Neuron (in vitro differentiated cells): Measurements from ENCODE around the gene CDK5RAP1.

Experiments
- H2AFZ ChIP-seq: one replicate; pipeline ENCODE4 v1.6.1; 2013; ENCODE audit warnings: low read depth, mild to moderate bottlenecking, inconsistent platforms, low read length, moderate library complexity
- H3K27me3 ChIP-seq: one replicate; pipeline ENCODE4 v1.6.1; 2013; ENCODE audit warnings: low read length; ENCODE audit not compliant: insufficient read depth
- H3K36me3 ChIP-seq: one replicate; pipeline ENCODE4 v1.6.1; 2013; ENCODE audit warnings: low read length; ENCODE audit not compliant: insufficient read depth
- H3K4me1 ChIP-seq: one replicate; pipeline ENCODE4 v1.6.1; 2013; ENCODE audit warnings: low read length; ENCODE audit not compliant: insufficient read depth
- H3K4me3 ChIP-seq: 2 replicates; pipeline ENCODE4 v1.5.1; 2013; ENCODE audit warnings: mild to moderate bottlenecking, low read length, moderate library complexity
- H3K9me3 ChIP-seq: one replicate; pipeline ENCODE4 v1.6.1; 2013; ENCODE audit warnings: low read length

The CDK5RAP1 gene

DNA sequence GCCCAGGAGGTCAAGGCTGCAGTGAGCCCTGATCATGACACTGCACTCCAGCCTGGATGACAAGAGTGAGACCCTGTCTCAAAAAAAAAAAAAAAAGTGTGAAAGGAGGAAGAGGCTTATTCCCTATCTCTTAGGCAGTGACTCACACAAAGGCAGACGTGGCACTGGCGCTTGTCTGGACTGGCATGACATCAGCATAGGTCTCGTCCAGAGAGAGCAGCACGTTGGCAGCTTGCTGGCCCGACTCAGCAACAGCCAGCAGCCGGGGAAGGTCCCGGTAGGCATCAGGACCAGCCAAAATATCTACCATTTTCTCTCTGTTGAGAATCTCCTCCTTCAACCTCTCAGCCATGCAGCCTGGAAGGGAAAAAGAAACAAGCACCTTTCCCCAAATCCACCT lies 14.1 kb downstream of the CDK5RAP1 start:
- no peaks in the 10 kb centered on the region for H3K27me3 ChIP-seq
- no peaks in the 10 kb centered on the region for H3K9me3 ChIP-seq
- no peaks in the 10 kb centered on the region for H3K4me1 ChIP-seq
- no peak overlapping the region for H3K4me3 ChIP-seq
- peaks cover 55% of the 10 kb centered on the region for H3K36me3 ChIP-seq
- no peak overlapping the region for H2AFZ ChIP-seq

DNA sequence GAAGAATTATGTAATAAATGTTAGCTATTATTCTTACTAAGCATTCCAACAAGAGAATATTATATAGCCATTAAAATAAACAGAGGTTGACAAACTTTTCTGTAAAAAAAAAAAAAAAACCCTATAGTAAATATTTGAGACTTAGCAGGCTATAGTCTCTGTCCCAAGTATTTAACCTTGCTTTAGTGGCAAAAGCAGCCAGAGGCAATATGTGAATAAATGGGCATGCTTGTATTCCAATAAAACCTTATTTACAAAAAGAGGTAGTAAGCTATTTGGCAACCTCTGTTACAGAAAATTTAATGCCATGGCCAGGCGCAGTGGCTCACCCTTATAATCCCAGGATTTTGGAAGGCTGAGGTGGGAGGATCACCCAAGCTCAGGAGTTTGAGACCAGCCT lies 14.6 kb downstream of the CDK5RAP1 start:
- Histone ChIP-seq H3K4me3 (no peak overlapping the region), H3K27me3 (no peaks in the 10 kb centered on the region), H3K36me3 (peaks cover 54% of the 10 kb centered on the region), H3K4me1 (no peaks in the 10 kb centered on the region), H3K9me3 (no peaks in the 10 kb centered on the region), H2AFZ (no peak overlapping the region)

DNA sequence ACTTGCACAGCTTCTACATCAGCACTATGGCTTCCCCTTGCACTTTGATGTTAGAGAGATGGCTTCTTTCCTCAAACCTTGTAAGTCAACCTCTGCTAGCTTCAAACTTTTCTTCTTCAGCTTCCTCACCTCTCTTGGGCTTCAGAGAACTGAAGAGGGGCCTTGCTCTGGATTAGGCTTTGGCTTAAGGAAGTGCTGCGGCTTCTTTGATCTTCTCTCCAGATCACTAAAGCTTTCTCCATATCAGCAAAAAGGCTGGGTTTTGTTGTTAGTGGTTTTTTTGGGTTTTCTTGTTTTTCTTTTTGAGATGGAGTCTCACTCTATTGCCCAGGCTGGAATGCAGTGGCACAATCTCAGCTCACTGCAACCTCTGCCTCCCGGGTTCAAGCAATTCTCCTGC lies 24.0 kb downstream of the CDK5RAP1 start:
- H3K4me3 ChIP-seq, result no peak overlapping the region
- no peaks in the 10 kb centered on the region for H3K4me1 ChIP-seq
- peaks cover 4% of the 10 kb centered on the region for H3K9me3 ChIP-seq
- no peaks in the 10 kb centered on the region for H3K27me3 ChIP-seq
- peaks cover 72% of the 10 kb centered on the region for H3K36me3 ChIP-seq
- H2AFZ ChIP-seq, result no peak overlapping the region

DNA sequence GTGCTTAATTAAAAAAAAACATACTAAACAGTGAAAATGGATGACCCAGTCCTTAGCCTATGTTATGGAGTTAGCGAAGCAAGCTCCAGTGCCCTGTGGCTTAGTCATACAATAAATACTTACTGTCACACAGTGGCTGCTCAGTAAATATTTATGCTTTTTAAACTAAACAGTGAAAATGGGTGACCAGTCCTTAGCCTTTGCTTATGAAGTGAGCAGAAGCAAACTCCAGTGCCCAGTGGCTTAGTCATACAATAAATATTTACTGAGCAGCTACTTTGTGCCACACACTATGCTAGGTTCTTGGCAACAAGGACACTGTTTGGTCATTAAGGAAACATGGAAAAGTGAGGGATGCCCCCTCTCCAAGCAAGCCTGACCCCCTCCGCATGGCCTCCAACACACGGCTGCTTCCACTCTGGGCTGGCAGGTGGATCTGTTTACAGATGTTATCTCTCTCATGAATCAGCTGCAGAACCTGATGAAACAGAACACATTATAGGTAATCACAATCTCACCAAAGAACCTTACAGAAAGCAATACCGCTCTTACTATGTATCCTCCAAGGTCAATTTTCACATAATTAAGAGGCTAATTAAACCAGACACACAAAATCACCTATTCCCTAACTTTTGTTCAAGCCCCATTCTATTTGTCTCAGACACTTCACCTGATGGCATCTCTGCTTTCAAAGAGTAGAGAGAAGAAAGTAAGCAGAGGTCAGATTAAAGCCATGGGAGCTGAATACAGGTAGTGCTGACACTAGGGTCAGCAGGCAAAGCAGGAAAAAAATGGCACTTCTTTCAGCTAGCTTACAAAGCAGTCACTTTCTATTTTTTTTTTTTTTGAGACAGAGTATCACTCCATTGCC lies 27.3 kb downstream of the CDK5RAP1 start:
- H3K36me3 ChIP-seq, result peaks cover 75% of the 10 kb centered on the region
- H2AFZ ChIP-seq, result no peak overlapping the region
- no peak overlapping the region for H3K4me3 ChIP-seq

DNA sequence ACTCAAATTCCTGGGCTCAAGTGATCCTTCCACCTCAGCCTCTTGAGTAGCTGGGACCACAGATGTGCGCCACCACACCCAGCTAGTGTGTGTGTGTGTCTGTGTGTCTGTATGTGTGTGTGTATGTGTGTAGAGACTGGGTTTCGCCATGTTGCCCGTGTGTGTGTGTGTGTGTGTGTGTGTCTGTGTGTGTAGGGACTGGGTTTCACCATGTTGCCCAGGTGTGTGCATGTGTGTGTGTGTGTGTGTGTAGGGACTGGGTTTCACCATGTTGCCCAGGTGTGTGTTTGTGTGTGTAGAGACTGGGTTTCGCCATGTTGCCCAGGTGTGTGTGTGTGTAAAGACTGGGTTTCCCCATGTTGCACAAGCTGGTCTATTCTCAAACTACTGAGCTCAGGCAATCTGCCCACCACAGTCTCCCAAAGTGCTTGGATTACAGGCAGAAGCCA lies 28.3 kb downstream of the CDK5RAP1 start:
- Histone ChIP-seq H3K9me3 (peaks cover 3% of the 10 kb centered on the region), H3K27me3 (no peaks in the 10 kb centered on the region), H3K4me3 (no peak overlapping the region), H2AFZ (no peak overlapping the region), H3K36me3 (peaks cover 69% of the 10 kb centered on the region), H3K4me1 (no peaks in the 10 kb centered on the region)

More for the DNA sequence above, 27.3 kb downstream of the CDK5RAP1 start:
- Histone ChIP-seq H3K4me1 (no peaks in the 10 kb centered on the region), H3K9me3 (peaks cover 4% of the 10 kb centered on the region), H3K27me3 (no peaks in the 10 kb centered on the region)

DNA sequence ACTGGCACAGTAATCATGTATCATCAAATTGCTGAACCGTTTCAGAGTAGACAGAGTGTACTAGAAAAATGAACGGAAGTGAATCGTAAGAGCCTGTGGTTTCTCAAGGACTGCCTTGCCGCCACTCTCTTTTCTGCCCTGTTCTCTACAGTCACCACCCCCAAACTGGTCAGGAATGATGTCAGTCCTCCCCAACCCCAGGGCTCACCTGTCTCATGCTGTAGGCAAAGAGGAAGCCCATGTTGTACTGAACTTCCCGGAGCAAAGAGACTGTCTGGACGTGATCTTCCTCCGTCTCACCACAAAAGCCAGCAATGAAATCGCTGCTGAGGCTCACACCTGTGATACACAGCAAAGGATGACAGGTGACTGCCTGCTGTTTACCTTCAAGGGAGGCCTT lies 31.0 kb downstream of the CDK5RAP1 start:
- Histone ChIP-seq H3K36me3 (peaks cover 75% of the 10 kb centered on the region), H3K4me3 (no peak overlapping the region), H2AFZ (no peak overlapping the region), H3K9me3 (no peaks in the 10 kb centered on the region), H3K27me3 (no peaks in the 10 kb centered on the region), H3K4me1 (no peaks in the 10 kb centered on the region)

DNA sequence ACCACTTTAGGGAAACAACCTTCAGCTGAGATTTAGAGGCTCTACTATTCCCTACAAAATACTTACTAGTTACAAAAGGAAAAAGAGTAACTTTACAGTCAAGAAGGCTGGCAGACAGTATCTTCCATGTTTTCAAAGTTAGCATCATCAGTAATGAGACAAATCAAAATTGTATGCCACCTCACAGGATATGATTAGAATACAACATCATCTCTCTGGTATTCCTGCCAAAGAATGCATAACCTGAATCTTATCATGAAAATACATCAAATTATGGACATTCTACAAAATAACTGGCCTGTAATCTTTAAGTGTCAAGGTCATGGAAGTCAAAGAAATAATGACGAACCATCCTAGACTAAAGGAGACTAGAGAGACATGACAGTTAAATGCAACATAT lies 38.4 kb downstream of the CDK5RAP1 start:
- no peak overlapping the region for H2AFZ ChIP-seq
- no peaks in the 10 kb centered on the region for H3K27me3 ChIP-seq
- no peak overlapping the region for H3K4me3 ChIP-seq
- peaks cover 66% of the 10 kb centered on the region for H3K36me3 ChIP-seq
- H3K9me3 ChIP-seq, result no peaks in the 10 kb centered on the region
- H3K4me1 ChIP-seq, result no peaks in the 10 kb centered on the region

DNA sequence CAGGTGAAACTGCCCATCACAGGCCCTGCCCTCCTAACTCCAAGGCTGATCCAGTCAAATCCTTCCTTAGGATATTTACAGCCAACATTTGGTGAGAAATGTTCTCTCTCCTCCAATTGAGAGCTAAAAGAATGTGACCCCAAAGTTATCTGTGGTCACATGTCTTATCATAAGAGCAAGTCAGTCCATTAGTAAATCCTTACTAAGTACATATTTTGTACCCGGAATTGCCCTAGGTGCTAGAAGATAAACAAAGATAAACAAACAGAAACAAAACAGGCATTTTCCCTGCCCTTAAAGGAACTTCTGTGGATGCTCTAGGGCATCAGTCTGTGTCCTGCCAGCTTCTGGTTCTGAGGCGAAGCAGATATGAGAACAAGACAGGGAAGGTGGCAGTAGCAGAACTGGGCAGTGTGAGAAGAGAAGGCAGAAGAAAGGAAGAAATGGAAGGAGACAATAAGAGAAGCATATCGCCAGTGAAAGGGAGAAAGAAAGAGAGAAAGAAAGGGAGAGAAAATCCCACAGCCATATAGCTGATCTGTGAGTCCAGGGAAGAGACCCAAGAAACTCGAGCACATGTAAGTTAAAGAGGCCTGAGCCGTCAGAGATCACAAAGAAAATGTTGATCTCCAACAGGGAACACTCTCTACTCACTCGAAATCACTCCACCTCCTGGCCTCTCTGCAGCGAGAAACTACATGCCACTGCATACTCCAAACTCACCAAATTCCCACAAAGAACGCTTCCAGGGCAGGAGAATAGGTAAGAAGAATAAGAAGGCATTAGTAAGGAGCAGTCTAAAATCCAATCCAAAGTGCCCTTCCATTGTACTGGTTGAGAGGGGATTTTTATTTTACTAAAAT lies 41.7 kb downstream of the CDK5RAP1 start:
- Histone ChIP-seq H3K4me1 (no peaks in the 10 kb centered on the region), H3K4me3 (no peak overlapping the region), H3K9me3 (no peaks in the 10 kb centered on the region), H2AFZ (no peak overlapping the region), H3K36me3 (peaks cover 53% of the 10 kb centered on the region), H3K27me3 (no peaks in the 10 kb centered on the region)

DNA sequence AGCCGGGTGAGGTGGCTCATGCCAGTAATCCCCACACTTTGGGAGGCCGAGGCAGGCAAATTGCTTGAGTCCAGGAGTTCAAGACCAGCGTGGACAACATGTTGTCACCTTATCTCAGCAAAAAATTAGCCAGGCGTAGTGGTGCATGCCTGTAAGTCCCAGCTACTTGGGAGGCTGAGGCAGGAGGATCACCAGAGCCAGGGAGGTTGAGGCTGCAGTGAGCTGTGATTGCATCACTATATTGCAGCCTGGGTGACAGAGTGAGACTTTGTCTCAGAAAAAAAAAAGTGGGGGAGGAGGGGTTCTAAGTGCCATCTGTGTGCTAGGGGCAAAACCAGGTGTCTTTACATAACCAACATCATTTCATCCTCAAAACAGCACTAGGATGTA lies 48.3 kb downstream of the CDK5RAP1 start:
- no peak overlapping the region for H2AFZ ChIP-seq
- no peaks in the 10 kb centered on the region for H3K9me3 ChIP-seq
- no peaks in the 10 kb centered on the region for H3K27me3 ChIP-seq
- H3K4me1 ChIP-seq, result no peaks in the 10 kb centered on the region
- H3K36me3 ChIP-seq, result peaks cover 11% of the 10 kb centered on the region
- H3K4me3 ChIP-seq, result no peak overlapping the region

DNA sequence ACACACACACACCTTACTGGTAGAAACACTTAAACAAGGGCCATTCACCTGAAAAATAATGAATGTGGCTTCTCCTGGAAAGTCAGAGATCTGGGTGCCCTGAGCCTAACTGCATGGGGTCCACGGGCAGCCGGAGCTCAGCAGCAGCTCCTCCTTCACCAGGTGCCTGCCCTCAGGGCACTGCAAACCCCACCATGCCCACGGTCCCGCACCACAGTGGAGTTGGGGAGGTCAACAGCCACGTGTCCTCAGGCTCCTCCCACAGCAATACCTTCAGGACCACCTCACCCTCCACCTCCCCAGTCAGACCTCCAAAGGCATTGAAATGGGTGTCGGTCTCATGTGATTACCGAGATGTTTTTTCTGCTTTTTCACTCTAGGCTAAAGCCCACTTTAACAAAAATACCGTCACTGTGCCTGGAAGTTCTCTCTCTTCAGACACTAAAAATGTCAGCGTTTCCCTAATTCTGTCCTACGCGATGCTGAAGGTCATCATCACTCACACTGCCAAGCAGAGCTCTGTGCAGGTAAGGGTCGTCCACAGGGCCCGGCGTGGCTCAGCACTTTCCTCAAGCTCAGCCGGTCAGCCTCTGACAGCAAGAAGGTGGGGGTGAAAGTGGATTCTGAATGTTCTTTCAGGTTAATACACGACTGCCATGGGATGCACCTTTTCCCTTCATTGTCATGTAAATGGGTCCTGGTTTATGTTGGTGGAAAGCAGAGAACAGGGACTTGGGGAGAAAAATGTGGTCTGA lies 48.9 kb downstream of the CDK5RAP1 start:
- peaks cover 7% of the 10 kb centered on the region for H3K36me3 ChIP-seq
- H3K27me3 ChIP-seq, result no peaks in the 10 kb centered on the region
- H3K4me1 ChIP-seq, result no peaks in the 10 kb centered on the region
- no peak overlapping the region for H3K4me3 ChIP-seq
- no peak overlapping the region for H2AFZ ChIP-seq
- H3K9me3 ChIP-seq, result peaks cover 2% of the 10 kb centered on the region

DNA sequence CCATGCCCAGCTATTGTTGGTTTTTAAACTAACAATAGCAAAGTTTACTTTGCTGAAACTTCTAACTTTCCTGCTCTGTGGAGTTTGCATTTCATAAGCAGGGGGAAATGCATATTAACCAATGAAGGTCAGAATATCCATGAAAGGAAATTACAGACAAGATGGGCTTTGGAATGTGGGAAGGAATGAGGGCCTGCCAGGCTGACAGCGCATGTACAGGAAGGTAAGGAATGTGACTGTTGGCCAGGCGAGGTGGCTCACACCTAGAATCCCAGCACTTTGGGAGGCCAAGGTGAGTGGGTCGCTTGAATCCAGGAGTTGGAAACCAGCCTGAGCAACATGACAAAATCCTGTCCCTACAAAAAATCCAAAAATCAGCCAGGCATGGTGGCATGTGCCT lies 49.6 kb downstream of the CDK5RAP1 start:
- Histone ChIP-seq H3K9me3 (peaks cover 2% of the 10 kb centered on the region), H3K27me3 (no peaks in the 10 kb centered on the region), H2AFZ (no peak overlapping the region), H3K4me1 (no peaks in the 10 kb centered on the region), H3K36me3 (peaks cover 2% of the 10 kb centered on the region), H3K4me3 (no peak overlapping the region)

DNA sequence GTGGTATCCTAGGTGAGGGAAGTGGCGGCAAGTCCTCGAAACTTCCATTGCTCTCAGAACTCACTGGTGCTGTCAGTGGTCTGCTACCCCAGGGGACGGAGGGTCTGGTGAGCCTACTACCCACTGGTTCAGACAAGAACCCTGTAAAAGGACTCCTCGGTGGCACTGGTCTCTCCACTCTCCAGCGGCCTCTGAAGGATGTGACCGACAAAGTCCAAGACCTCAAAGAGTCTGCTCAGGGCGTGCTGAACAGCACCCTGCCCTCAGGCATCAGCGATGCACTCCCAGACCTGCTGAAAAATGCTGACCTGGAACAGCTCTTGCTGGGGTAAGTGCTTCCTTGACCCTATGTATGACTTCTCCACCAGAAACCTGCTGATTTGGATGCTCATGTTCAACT lies 51.8 kb downstream of the CDK5RAP1 start:
- no peak overlapping the region for H2AFZ ChIP-seq
- no peaks in the 10 kb centered on the region for H3K36me3 ChIP-seq
- H3K4me1 ChIP-seq, result no peaks in the 10 kb centered on the region
- peaks cover 2% of the 10 kb centered on the region for H3K9me3 ChIP-seq
- H3K4me3 ChIP-seq, result no peak overlapping the region
- no peaks in the 10 kb centered on the region for H3K27me3 ChIP-seq
